Measurements from ENCODE around the gene PML.

DNA sequence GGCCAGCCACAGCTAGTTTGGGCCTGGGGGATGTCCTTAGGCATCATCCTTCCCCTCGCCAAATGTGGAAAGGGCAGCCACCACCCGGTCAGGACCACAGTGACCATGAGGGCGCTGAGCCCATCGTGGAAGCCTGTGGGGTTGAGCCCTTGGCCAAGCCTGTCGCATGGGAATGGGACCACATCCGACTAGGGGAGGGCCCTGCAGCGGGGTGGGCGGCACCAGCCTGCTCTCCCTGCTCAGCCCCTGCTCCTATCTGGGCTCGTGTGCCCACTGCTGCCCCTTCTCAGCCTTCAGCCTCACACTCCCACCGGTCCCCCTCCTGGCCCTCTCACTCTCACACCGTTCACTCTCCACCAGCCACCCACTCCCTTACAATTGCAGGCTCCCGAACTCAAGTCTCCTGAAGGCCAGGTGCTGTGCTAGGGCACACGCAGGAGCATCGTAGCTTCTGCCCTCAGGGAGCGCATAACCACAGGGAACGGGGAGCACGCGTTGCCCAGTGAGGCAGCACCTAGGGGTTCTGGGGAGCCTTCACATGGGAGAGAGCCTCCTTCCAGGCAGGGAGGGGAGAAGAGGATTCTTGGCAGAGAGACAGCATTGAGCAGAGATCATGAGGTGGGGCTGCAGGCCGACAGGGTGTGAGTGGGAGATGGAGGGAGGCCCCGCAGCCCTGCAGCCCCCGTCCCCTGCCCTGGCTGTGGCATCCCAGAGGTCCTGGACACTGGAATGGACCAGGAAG lies 42.2 kb upstream of the PML start:
- TF ChIP-seq EP300 (IDR thresholded peaks at IDR 0.05; ENCODE audit: borderline replicate concordance) (no peak), CREB1 (IDR thresholded peaks at IDR 0.05; ENCODE audit: low read depth) (no peak)
- TF ChIP-seq, protein P1, sequence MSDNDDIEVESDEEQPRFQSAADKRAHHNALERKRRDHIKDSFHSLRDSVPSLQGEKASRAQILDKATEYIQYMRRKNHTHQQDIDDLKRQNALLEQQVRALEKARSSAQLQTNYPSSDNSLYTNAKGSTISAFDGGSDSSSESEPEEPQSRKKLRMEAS (IDR thresholded peaks at IDR 0.05) = no peak
- TF ChIP-seq, protein P2, sequence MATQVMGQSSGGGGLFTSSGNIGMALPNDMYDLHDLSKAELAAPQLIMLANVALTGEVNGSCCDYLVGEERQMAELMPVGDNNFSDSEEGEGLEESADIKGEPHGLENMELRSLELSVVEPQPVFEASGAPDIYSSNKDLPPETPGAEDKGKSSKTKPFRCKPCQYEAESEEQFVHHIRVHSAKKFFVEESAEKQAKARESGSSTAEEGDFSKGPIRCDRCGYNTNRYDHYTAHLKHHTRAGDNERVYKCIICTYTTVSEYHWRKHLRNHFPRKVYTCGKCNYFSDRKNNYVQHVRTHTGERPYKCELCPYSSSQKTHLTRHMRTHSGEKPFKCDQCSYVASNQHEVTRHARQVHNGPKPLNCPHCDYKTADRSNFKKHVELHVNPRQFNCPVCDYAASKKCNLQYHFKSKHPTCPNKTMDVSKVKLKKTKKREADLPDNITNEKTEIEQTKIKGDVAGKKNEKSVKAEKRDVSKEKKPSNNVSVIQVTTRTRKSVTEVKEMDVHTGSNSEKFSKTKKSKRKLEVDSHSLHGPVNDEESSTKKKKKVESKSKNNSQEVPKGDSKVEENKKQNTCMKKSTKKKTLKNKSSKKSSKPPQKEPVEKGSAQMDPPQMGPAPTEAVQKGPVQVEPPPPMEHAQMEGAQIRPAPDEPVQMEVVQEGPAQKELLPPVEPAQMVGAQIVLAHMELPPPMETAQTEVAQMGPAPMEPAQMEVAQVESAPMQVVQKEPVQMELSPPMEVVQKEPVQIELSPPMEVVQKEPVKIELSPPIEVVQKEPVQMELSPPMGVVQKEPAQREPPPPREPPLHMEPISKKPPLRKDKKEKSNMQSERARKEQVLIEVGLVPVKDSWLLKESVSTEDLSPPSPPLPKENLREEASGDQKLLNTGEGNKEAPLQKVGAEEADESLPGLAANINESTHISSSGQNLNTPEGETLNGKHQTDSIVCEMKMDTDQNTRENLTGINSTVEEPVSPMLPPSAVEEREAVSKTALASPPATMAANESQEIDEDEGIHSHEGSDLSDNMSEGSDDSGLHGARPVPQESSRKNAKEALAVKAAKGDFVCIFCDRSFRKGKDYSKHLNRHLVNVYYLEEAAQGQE (IDR thresholded peaks at IDR 0.05; ENCODE audit: low read depth) = no peak
